ENCODE results near the gene UCP3.

The UCP3 gene

DNA sequence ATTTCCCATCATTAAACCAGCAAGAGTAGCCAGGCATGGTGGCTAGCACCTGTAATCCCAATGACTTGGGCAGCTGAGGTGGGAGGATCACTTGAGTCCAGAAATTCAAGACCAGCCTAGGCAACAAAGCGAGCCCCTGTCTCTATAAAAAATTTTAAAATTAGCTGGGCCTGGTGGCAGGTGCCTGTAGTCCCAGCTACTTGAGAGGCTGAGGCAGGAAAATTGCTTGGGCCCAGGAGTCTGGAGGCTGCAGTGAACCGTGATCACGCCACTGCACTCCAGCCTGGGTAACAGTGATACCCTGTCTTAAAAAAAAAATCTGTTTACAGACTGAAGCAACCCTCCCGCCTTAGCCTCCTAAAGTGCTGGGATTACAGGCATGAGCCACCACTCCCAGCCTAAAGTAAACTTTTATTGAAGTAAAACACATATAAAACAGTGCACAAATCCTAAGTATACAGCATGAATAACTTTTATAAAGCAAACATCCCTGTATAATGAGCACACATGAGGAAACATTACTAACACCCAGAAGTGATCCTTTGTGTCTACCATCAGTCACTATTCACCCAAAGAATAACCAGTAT lies 12.6 kb downstream of the UCP3 start:
- no peak overlapping the region for H3K27ac ChIP-seq (ENCODE audit: low read depth, low read length)
- no peak for DNase-seq

DNA sequence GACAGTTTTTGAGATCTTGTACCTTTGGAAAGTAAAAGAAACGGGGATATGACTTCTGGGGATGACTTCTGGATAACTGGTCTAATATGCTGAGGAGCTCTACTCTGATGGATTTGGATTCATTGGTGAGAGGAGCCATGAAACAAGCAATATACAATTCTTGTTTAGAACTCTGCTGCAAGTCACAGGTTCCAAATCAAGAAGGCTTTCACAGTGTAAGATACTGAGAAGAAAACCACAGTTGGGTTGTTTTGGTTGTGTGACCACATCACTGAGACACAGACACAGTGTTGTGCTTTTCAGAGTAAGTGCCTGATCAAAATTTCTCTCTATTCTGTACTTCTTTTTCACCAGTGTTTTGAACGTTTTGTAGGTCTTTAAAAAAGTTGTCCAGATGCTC lies 13.2 kb downstream of the UCP3 start:
- Histone ChIP-seq H2BK120ac (ENCODE audit: insufficient read depth, low read length, poor library complexity) (no peak overlapping the region), H2BK12ac (ENCODE audit: low read length) (no peak overlapping the region), H4K12ac (ENCODE audit: low read depth, low read length) (no peak overlapping the region), H4K8ac (ENCODE audit: low read depth, low read length) (no peak overlapping the region), H3K79me1 (ENCODE audit: low read length) (no peaks in the 10 kb centered on the region), H3K14ac (ENCODE audit: low read length) (no peak overlapping the region), H3K18ac (ENCODE audit: low read length) (no peak overlapping the region), H3K9me3 (ENCODE audit: insufficient read depth, low read depth, low read length) (no peaks in the 10 kb centered on the region), H3K4ac (ENCODE audit: low read depth, low read length) (no peak overlapping the region), H3K4me1 (ENCODE audit: control insufficient read depth in 1 of 2, insufficient read depth in 2 of 2, low read length in 2 of 2) (no peaks in the 10 kb centered on the region), H2AFZ (ENCODE audit: insufficient read depth, low read length, poor library complexity) (no peak overlapping the region), H3K4me2 (ENCODE audit: low read length) (no peak overlapping the region), H3K27me3 (ENCODE audit: insufficient read depth, low read length) (no peaks in the 10 kb centered on the region), H3K9ac (ENCODE audit: low read length) (no peak overlapping the region), H4K91ac (ENCODE audit: low read depth, low read length) (no peak overlapping the region), H3K4me3 (ENCODE audit: low read depth, low read length) (no peak overlapping the region), H2AK5ac (ENCODE audit: low read length) (no peak overlapping the region), H2BK5ac (ENCODE audit: low read depth, low read length, poor library complexity) (no peak overlapping the region), H3K36me3 (ENCODE audit: control insufficient read depth in 1 of 2, insufficient read depth in 2 of 2, low read length in 2 of 2) (peaks cover 0 to under 1% of the 10 kb centered on the region in 2 experiments), H3K27ac (ENCODE audit: low read depth, low read length) (no peak overlapping the region), H3K23ac (ENCODE audit: low read length) (no peak overlapping the region), H3K79me2 (ENCODE audit: control insufficient read depth, insufficient read depth, low read length, poor library complexity) (no peaks in the 10 kb centered on the region)
- no peak for DNase-seq
- no CpG with 5 or more reads among the region's 2 CpGs for WGBS (ENCODE audit: extremely low coverage, insufficient coverage, insufficient read length)

More for the DNA sequence above, 12.6 kb downstream of the UCP3 start:
- no peak overlapping the region for H2BK12ac ChIP-seq (ENCODE audit: low read length)
- H2BK5ac ChIP-seq (ENCODE audit: low read depth, low read length, poor library complexity) = no peak overlapping the region
- H4K8ac ChIP-seq (ENCODE audit: low read depth, low read length) = no peak overlapping the region
- H3K79me2 ChIP-seq (ENCODE audit: control insufficient read depth, insufficient read depth, low read length, poor library complexity) = no peaks in the 10 kb centered on the region
- H2BK120ac ChIP-seq (ENCODE audit: insufficient read depth, low read length, poor library complexity) = no peak overlapping the region
- H3K27me3 ChIP-seq (ENCODE audit: insufficient read depth, low read length) = no peaks in the 10 kb centered on the region
- peaks cover 0 to 3% of the 10 kb centered on the region in 2 experiments for H3K36me3 ChIP-seq (ENCODE audit: control insufficient read depth in 1 of 2, insufficient read depth in 2 of 2, low read length in 2 of 2)
- no peak overlapping the region for H2AFZ ChIP-seq (ENCODE audit: insufficient read depth, low read length, poor library complexity)
- no peak overlapping the region for H4K12ac ChIP-seq (ENCODE audit: low read depth, low read length)
- no peaks in the 10 kb centered on the region for H3K4me1 ChIP-seq (ENCODE audit: control insufficient read depth in 1 of 2, insufficient read depth in 2 of 2, low read length in 2 of 2)
- H4K91ac ChIP-seq (ENCODE audit: low read depth, low read length) = no peak overlapping the region
- H3K4me3 ChIP-seq (ENCODE audit: low read depth, low read length) = no peak overlapping the region
- H2AK5ac ChIP-seq (ENCODE audit: low read length) = no peak overlapping the region
- no peaks in the 10 kb centered on the region for H3K9me3 ChIP-seq (ENCODE audit: insufficient read depth, low read depth, low read length)
- no peak overlapping the region for H3K4me2 ChIP-seq (ENCODE audit: low read length)
- no peak overlapping the region for H3K18ac ChIP-seq (ENCODE audit: low read length)
- WGBS (ENCODE audit: extremely low coverage, insufficient coverage, insufficient read length) = no CpG with 5 or more reads among the region's 4 CpGs
- no peak overlapping the region for H3K9ac ChIP-seq (ENCODE audit: low read length)
- no peak overlapping the region for H3K14ac ChIP-seq (ENCODE audit: low read length)
- no peak overlapping the region for H3K4ac ChIP-seq (ENCODE audit: low read depth, low read length)
- no peak overlapping the region for H3K23ac ChIP-seq (ENCODE audit: low read length)
- no peaks in the 10 kb centered on the region for H3K79me1 ChIP-seq (ENCODE audit: low read length)

GRCh38 chr11:73995247-73995646 lies 13.6 kb downstream of the UCP3 start:
- Histone ChIP-seq H3K4me3 (ENCODE audit: low read depth, low read length) (no peak overlapping the region), H3K27me3 (ENCODE audit: insufficient read depth, low read length) (no peaks in the 10 kb centered on the region), H3K9ac (ENCODE audit: low read length) (no peak overlapping the region), H3K4ac (ENCODE audit: low read depth, low read length) (no peak overlapping the region), H2BK120ac (ENCODE audit: insufficient read depth, low read length, poor library complexity) (no peak overlapping the region), H4K12ac (ENCODE audit: low read depth, low read length) (no peak overlapping the region), H4K91ac (ENCODE audit: low read depth, low read length) (no peak overlapping the region), H3K36me3 (ENCODE audit: control insufficient read depth in 1 of 2, insufficient read depth in 2 of 2, low read length in 2 of 2) (no peaks in the 10 kb centered on the region), H3K18ac (ENCODE audit: low read length) (no peak overlapping the region), H3K9me3 (ENCODE audit: insufficient read depth, low read depth, low read length) (no peaks in the 10 kb centered on the region), H2AK5ac (ENCODE audit: low read length) (no peak overlapping the region), H3K79me2 (ENCODE audit: control insufficient read depth, insufficient read depth, low read length, poor library complexity) (no peaks in the 10 kb centered on the region), H3K79me1 (ENCODE audit: low read length) (no peaks in the 10 kb centered on the region), H3K4me2 (ENCODE audit: low read length) (no peak overlapping the region), H4K8ac (ENCODE audit: low read depth, low read length) (no peak overlapping the region), H2BK5ac (ENCODE audit: low read depth, low read length, poor library complexity) (no peak overlapping the region), H3K23ac (ENCODE audit: low read length) (no peak overlapping the region), H3K27ac (ENCODE audit: low read depth, low read length) (no peak overlapping the region), H2BK12ac (ENCODE audit: low read length) (no peak overlapping the region), H2AFZ (ENCODE audit: insufficient read depth, low read length, poor library complexity) (no peak overlapping the region), H3K14ac (ENCODE audit: low read length) (no peak overlapping the region), H3K4me1 (ENCODE audit: control insufficient read depth in 1 of 2, insufficient read depth in 2 of 2, low read length in 2 of 2) (no peaks in the 10 kb centered on the region)
- no CpG with 5 or more reads among the region's 2 CpGs for WGBS (ENCODE audit: extremely low coverage, insufficient coverage, insufficient read length)
- DNase-seq = no peak

DNA sequence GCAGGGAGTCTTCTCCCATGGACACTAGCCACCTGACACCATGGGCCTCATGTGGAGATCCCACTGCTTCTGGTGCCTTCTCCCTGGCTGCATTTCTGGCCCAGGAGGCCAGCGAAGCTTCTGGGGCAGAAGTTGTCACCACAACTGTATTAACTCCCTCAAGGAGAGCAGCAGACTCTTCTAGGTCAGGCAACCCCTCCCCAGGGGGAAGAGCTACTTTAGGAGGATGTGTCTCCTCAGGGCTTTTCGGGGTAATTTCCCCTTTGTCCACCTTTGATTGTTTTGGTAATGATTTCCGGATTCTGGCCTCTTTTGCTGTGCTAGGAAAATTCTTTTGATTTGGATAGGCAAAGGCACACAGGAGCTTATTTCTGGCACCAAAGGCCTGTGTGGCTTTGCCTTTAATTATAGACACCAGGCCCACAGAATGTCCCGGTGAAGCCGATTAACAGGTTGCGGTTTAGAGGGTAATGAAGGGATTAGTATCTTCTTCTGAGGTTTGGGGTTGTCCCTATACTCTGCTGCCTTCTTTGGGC lies 17.3 kb downstream of the UCP3 start:
- no peak overlapping the region for H3K4me3 ChIP-seq (ENCODE audit: low read depth, low read length)
- no peak overlapping the region for H4K91ac ChIP-seq (ENCODE audit: low read depth, low read length)
- H3K27me3 ChIP-seq (ENCODE audit: insufficient read depth, low read length) = no peaks in the 10 kb centered on the region
- H4K8ac ChIP-seq (ENCODE audit: low read depth, low read length) = no peak overlapping the region
- H3K4me2 ChIP-seq (ENCODE audit: low read length) = no peak overlapping the region
- WGBS (ENCODE audit: extremely low coverage, insufficient coverage, insufficient read length) = no CpG with 5 or more reads among the region's 6 CpGs
- DNase-seq = no peak
- no peak overlapping the region for H3K4ac ChIP-seq (ENCODE audit: low read depth, low read length)
- no peaks in the 10 kb centered on the region for H3K4me1 ChIP-seq (ENCODE audit: control insufficient read depth in 1 of 2, insufficient read depth in 2 of 2, low read length in 2 of 2)
- H2BK5ac ChIP-seq (ENCODE audit: low read depth, low read length, poor library complexity) = no peak overlapping the region
- no peak overlapping the region for H3K9ac ChIP-seq (ENCODE audit: low read length)
- no peaks in the 10 kb centered on the region for H3K36me3 ChIP-seq (ENCODE audit: control insufficient read depth in 1 of 2, insufficient read depth in 2 of 2, low read length in 2 of 2)
- H3K9me3 ChIP-seq (ENCODE audit: insufficient read depth, low read depth, low read length) = no peaks in the 10 kb centered on the region
- H3K18ac ChIP-seq (ENCODE audit: low read length) = no peak overlapping the region
- H3K27ac ChIP-seq (ENCODE audit: low read depth, low read length) = no peak overlapping the region
- H4K12ac ChIP-seq (ENCODE audit: low read depth, low read length) = no peak overlapping the region
- H3K23ac ChIP-seq (ENCODE audit: low read length) = no peak overlapping the region
- H2BK120ac ChIP-seq (ENCODE audit: insufficient read depth, low read length, poor library complexity) = no peak overlapping the region
- H3K79me2 ChIP-seq (ENCODE audit: control insufficient read depth, insufficient read depth, low read length, poor library complexity) = no peaks in the 10 kb centered on the region
- no peak overlapping the region for H3K14ac ChIP-seq (ENCODE audit: low read length)
- H2AFZ ChIP-seq (ENCODE audit: insufficient read depth, low read length, poor library complexity) = no peak overlapping the region
- no peak overlapping the region for H2BK12ac ChIP-seq (ENCODE audit: low read length)
- H3K79me1 ChIP-seq (ENCODE audit: low read length) = no peaks in the 10 kb centered on the region
- H2AK5ac ChIP-seq (ENCODE audit: low read length) = no peak overlapping the region

Measured in trophoblast cell (in vitro differentiated cells and primary cell).